Measurements from ENCODE around the gene ARMH4.
"Not testable (repeated sequence)": the region's sequence is repeated elsewhere in the genome, so short reads cannot be mapped to it uniquely, and the experiment has no call there.

ARMH4 gene

GRCh38 chr14:58141893-58142292 lies 10.1 kb downstream of the ARMH4 start:
- no peak for DNase-seq

- DNase-seq = no peak
Observed at GRCh38 chr14:58138714-58139482, 13.1 kb downstream of the ARMH4 start.

GRCh38 chr14:58138031-58138713 lies 13.8 kb downstream of the ARMH4 start:
- no peak for DNase-seq

- no peak for DNase-seq
Observed at GRCh38 chr14:58133739-58134138, 18.3 kb downstream of the ARMH4 start.

- DNase-seq = no peak
Observed at GRCh38 chr14:58131386-58131785, 20.6 kb downstream of the ARMH4 start.

GRCh38 chr14:58130116-58130782 lies 21.8 kb downstream of the ARMH4 start:
- DNase-seq = no peak

GRCh38 chr14:58129208-58129607 lies 22.8 kb downstream of the ARMH4 start:
- DNase-seq = no peak

- no peak for DNase-seq
Observed at GRCh38 chr14:58128416-58128815, 23.6 kb downstream of the ARMH4 start.

GRCh38 chr14:58122546-58122945 lies 29.5 kb downstream of the ARMH4 start:
- DNase-seq = not testable (repeated sequence)

GRCh38 chr14:58121530-58122186 lies 30.4 kb downstream of the ARMH4 start:
- no peak for DNase-seq

GRCh38 chr14:58119381-58119780 lies 32.6 kb downstream of the ARMH4 start:
- DNase-seq = no peak

- no peak for DNase-seq
Observed at GRCh38 chr14:58118097-58118815, 33.8 kb downstream of the ARMH4 start.

GRCh38 chr14:58109744-58110143 lies 42.3 kb downstream of the ARMH4 start:
- DNase-seq = no peak

GRCh38 chr14:58108717-58109116 lies 43.3 kb downstream of the ARMH4 start:
- DNase-seq = no peak

- peak; percentile 46 for DNase-seq
Observed at GRCh38 chr14:58107947-58108552, 44.0 kb downstream of the ARMH4 start.

- DNase-seq = no peak
Observed at GRCh38 chr14:58107041-58107440, 45.0 kb downstream of the ARMH4 start.

- no peak for DNase-seq
Observed at GRCh38 chr14:58106446-58106845, 45.6 kb downstream of the ARMH4 start.

- no peak for DNase-seq
Observed at GRCh38 chr14:58104808-58105207, 47.2 kb downstream of the ARMH4 start.

- no peak for DNase-seq
Observed at GRCh38 chr14:58100735-58101368, 51.2 kb downstream of the ARMH4 start.

GRCh38 chr14:58099682-58100081 lies 52.3 kb downstream of the ARMH4 start:
- DNase-seq = no peak

GRCh38 chr14:58098507-58098906 lies 53.5 kb downstream of the ARMH4 start:
- DNase-seq = no peak

- no peak for DNase-seq
Observed at GRCh38 chr14:58096731-58097130, 55.3 kb downstream of the ARMH4 start.

Data from CD4-positive, alpha-beta T cell treated with Interleukin-17A for 4 hours (primary cell).